OCI-LY1 (cell line): Measurements from ENCODE around the gene TAX1BP3.

Source experiments
- H2AFZ ChIP-seq: fragments of 200-600 bp; sonication (generic), shearing (Covaris generic); 2 replicates; pipeline ENCODE4 v1.6.0; 2014; ENCODE audit warnings: antibody characterized with exemption, mild to moderate bottlenecking, low read length
- H3F3A ChIP-seq: fragments of 200-600 bp; sonication (generic), shearing (Covaris generic); 2 replicates; pipeline ENCODE4 v1.6.0; 2014; ENCODE audit warnings: mild to moderate bottlenecking, antibody characterized with exemption, low read length, moderate library complexity; ENCODE audit not compliant: insufficient read depth
- H3K27ac ChIP-seq: fragments of 200-600 bp; sonication (generic); 2 replicates; pipeline ENCODE4 v1.5.1; 2014; ENCODE audit warnings: low read length, mixed run types, mild to moderate bottlenecking, low read depth; ENCODE audit not compliant: poor library complexity, severe bottlenecking
- H3K27me3 ChIP-seq: fragments of 200-600 bp; sonication (generic); 2 replicates; pipeline ENCODE4 v1.6.0; 2014; ENCODE audit warnings: antibody characterized with exemption, mild to moderate bottlenecking, low read length, moderate library complexity; ENCODE audit not compliant: insufficient read depth
- H3K36me3 ChIP-seq: fragments of 200-600 bp; sonication (generic); 2 replicates; pipeline ENCODE4 v1.6.1; 2014; ENCODE audit warnings: mild to moderate bottlenecking, antibody characterized with exemption, low read length, moderate library complexity, mixed read lengths; ENCODE audit not compliant: insufficient read depth
- H3K4me1 ChIP-seq: fragments of 200-600 bp; sonication (generic); 2 replicates; pipeline ENCODE4 v1.5.1; 2014; ENCODE audit warnings: mild to moderate bottlenecking, low read length, moderate library complexity; ENCODE audit not compliant: insufficient read depth, severe bottlenecking
- H3K4me2 ChIP-seq: fragments of 200-600 bp; sonication (generic), shearing (Covaris generic); 2 replicates; pipeline ENCODE4 v1.6.1; 2014; ENCODE audit warnings: low read length
- H3K4me3 ChIP-seq: fragments of 200-600 bp; sonication (generic); 2 replicates; pipeline ENCODE4 v1.5.1; 2014; ENCODE audit warnings: low read length, low read depth, mild to moderate bottlenecking, mixed read lengths; ENCODE audit not compliant: poor library complexity, severe bottlenecking
- H3K79me2 ChIP-seq: fragments of 200-600 bp; shearing (Covaris generic); 2 replicates; pipeline ENCODE4 v1.6.1; 2016; ENCODE audit warnings: mixed run types, low read length, mixed read lengths; ENCODE audit not compliant: insufficient read depth
- H3K9ac ChIP-seq: fragments of 200-600 bp; sonication (generic), shearing (Covaris generic); 2 replicates; pipeline ENCODE4 v1.6.1; 2014; ENCODE audit warnings: mild to moderate bottlenecking, low read length, mixed read lengths
- H3K9me2 ChIP-seq: fragments of 200-600 bp; sonication (generic), shearing (Covaris generic); 2 replicates; pipeline ENCODE4 v1.6.1; 2014; ENCODE audit warnings: low read depth, mild to moderate bottlenecking, low read length, mixed read lengths
- H3K9me3 ChIP-seq: fragments of 200-600 bp; shearing (Covaris generic); 2 replicates; pipeline ENCODE4 v1.6.1; 2014; ENCODE audit warnings: low read length, mixed read lengths
- H4K20me1 ChIP-seq: fragments of 200-600 bp; sonication (generic), shearing (Covaris generic); 2 replicates; pipeline ENCODE4 v1.6.0; 2016; ENCODE audit warnings: mild to moderate bottlenecking, low read length; ENCODE audit not compliant: insufficient read depth
- CTCF ChIP-seq: fragments of 200-600 bp; sonication (generic), shearing (Covaris generic); IDR thresholded peaks from 2 replicates; pipeline ENCODE4 v1.5.1; 2017; ENCODE audit warnings: mild to moderate bottlenecking, antibody characterized with exemption, low read length, moderate library complexity, mixed read lengths
- EZH2 ChIP-seq: fragments of 200-600 bp; sonication (generic), shearing (Covaris generic); IDR thresholded peaks from 2 replicates; pipeline ENCODE4 v1.8.0; 2017; ENCODE audit warnings: borderline replicate concordance, mixed run types, mild to moderate bottlenecking, antibody characterized with exemption, low read length, moderate library complexity, mixed read lengths

Gene TAX1BP3

GRCh38 chr17:3675886-3676285, 7.5 kb upstream of the TAX1BP3 start:
- Histone ChIP-seq H3K4me2 (no peak overlapping the region), H3K79me2 (no peaks in the 10 kb centered on the region), H3K36me3 (peaks cover 12% of the 10 kb centered on the region), H3K9me2 (no peaks in the 10 kb centered on the region), H3K27ac (no peak overlapping the region), H3K27me3 (no peaks in the 10 kb centered on the region), H3F3A (no peaks in the 10 kb centered on the region), H3K4me1 (no peaks in the 10 kb centered on the region), H3K9ac (no peak overlapping the region), H4K20me1 (no peaks in the 10 kb centered on the region), H3K4me3 (no peak overlapping the region), H3K9me3 (no peaks in the 10 kb centered on the region), H2AFZ (no peak overlapping the region)
- no peak for TF ChIP-seq EZH2
- no peak for TF ChIP-seq CTCF

- no peak overlapping the region for H3K9ac ChIP-seq
- no peaks in the 10 kb centered on the region for H3K9me3 ChIP-seq
- H3K27ac ChIP-seq: no peak overlapping the region
- H3K36me3 ChIP-seq: peaks cover 10% of the 10 kb centered on the region
- peaks cover 19% of the 10 kb centered on the region for H3K4me1 ChIP-seq
- H3K9me2 ChIP-seq: no peaks in the 10 kb centered on the region
- no peak overlapping the region for H3K4me2 ChIP-seq
- no peaks in the 10 kb centered on the region for H3F3A ChIP-seq
- H4K20me1 ChIP-seq: no peaks in the 10 kb centered on the region
- H2AFZ ChIP-seq: no peak overlapping the region
- no peaks in the 10 kb centered on the region for H3K27me3 ChIP-seq
- no peak for TF ChIP-seq EZH2
- no peak for TF ChIP-seq CTCF
- no peak overlapping the region for H3K4me3 ChIP-seq
- 0 out of 2 replicates have a peak, but pooled peaks cover 7% of the 10 kb centered on the region for H3K79me2 ChIP-seq
Measured at GRCh38 chr17:3672571-3672970, 4.2 kb upstream of the TAX1BP3 start.

DNA sequence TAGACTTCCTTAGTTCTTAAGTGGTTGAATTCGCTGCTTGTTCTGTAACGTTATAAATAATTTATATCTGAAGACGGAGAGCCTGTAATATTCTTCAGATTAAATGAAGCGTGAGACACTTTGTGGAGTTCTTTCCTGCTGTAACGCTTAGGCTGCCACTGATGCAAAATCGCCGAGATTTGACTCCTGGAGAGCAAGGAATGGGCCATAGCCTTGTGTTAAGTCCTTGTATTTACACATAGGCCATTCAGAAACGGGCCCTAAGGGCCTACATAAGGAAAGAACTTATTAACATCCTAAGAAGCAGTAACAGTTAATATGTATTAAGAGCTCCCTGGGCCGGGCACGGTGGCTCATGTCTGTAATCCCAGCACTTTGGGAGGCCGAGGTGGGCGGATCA, 1.2 kb upstream of the TAX1BP3 start:
- no peaks in the 10 kb centered on the region for H3F3A ChIP-seq
- H3K27ac ChIP-seq: no peak overlapping the region
- H3K36me3 ChIP-seq: no peaks in the 10 kb centered on the region; the same call in 1 of the 2 replicates
- no peaks in the 10 kb centered on the region for H3K9me2 ChIP-seq
- no peaks in the 10 kb centered on the region for H3K9me3 ChIP-seq
- peak overlapping the region; percentile 86 for H3K9ac ChIP-seq
- peak overlapping the region; percentile 84 for H3K4me3 ChIP-seq
- H3K4me1 ChIP-seq: peaks cover 22% of the 10 kb centered on the region
- peak overlapping the region; percentile 68 for H3K4me2 ChIP-seq
- H2AFZ ChIP-seq: no peak overlapping the region
- H3K27me3 ChIP-seq: no peaks in the 10 kb centered on the region
- H4K20me1 ChIP-seq: no peaks in the 10 kb centered on the region
- no peak for TF ChIP-seq CTCF
- TF ChIP-seq EZH2: no peak
- H3K79me2 ChIP-seq: 0 out of 2 replicates have a peak, but pooled peaks cover 7% of the 10 kb centered on the region
